ENCODE results near the gene CRYGD. TPM values are rescaled to one million over a fixed set of nuclear protein-coding genes. Genes with fewer than 3 reads are reported as not detected.

The CRYGD gene
- total RNA-seq, 4 donors from 2014 or later, result not detected

DNA sequence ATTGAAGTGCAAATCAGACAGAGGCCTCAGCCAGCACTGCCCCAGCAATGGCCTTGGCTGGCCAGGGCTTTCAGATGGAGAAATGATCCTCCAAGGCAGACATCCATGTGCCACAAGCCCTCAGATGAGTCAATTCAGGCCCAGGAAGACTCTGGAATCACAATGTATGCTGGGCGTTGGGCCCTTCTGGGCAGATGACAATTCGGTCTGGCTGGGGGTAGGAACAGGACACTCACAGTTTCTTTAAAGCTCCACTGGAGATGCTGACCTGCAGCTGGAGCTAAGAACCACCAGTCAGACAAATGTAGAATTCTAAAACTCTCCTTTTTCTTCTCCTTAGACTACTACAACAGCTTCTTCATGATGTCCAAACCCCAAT is 12.4 kb upstream of the CRYGD start:
- no peaks in the 10 kb centered on the region for H3K36me3 ChIP-seq
- TF ChIP-seq, protein P1, sequence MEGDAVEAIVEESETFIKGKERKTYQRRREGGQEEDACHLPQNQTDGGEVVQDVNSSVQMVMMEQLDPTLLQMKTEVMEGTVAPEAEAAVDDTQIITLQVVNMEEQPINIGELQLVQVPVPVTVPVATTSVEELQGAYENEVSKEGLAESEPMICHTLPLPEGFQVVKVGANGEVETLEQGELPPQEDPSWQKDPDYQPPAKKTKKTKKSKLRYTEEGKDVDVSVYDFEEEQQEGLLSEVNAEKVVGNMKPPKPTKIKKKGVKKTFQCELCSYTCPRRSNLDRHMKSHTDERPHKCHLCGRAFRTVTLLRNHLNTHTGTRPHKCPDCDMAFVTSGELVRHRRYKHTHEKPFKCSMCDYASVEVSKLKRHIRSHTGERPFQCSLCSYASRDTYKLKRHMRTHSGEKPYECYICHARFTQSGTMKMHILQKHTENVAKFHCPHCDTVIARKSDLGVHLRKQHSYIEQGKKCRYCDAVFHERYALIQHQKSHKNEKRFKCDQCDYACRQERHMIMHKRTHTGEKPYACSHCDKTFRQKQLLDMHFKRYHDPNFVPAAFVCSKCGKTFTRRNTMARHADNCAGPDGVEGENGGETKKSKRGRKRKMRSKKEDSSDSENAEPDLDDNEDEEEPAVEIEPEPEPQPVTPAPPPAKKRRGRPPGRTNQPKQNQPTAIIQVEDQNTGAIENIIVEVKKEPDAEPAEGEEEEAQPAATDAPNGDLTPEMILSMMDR (IDR thresholded peaks at IDR 0.05), result no peak
- TF ChIP-seq POLR2A (IDR thresholded peaks at IDR 0.05), result no peak
- H3K4me1 ChIP-seq, result no peaks in the 10 kb centered on the region
- no peaks in the 10 kb centered on the region for H3K9me3 ChIP-seq
- no peak overlapping the region for H3K4me3 ChIP-seq
- intact Hi-C loops (cut with DNase I; ENCODE audit: low total_unique reads), result no loop called here
- H3K27ac ChIP-seq, result no peak overlapping the region
- no peak for DNase-seq
- H3K27me3 ChIP-seq, result no peaks in the 10 kb centered on the region

DNA sequence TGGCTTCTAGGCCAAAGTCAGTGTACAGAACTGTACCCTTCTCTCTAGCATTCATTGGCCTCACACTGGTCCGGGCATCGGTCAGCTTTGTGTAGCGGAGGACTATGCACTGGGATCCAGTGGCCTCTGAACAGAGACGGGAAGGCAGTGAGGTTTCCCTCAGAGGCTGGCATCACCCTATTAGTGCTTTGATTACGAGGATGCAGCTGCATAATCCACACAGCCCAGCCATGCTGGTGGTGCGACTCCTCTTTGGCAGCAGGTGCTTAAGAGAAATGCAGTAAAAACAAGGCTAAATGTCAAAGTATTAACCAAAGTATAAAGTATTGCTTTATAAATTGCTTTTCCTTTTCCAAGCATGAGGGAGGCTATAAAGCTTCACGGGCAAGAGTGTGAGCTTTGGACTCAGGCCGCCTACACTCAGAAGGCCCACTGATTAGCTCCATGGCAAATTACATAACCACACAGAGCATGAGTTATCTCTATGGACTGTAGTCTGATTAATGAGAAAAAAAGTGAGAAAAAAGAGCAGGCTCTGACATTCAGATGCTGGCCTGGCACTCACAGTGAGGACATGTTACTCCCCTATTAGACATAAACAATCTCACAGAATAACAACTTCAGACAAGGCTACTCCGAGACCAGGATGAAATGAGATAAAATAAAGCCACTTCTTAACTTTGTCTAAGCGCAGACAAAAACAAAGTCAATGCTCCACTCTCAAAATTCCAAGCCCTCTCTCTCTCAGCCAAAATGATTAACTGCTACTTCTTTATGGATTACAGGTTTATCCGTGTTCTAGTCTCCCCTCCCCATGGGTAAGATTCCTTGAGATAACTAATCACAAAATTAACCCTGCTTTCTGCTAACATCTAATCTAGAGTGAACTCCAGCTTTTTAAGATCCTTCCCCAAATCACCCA is 11.7 kb upstream of the CRYGD start:
- Histone ChIP-seq H3K9me3 (no peaks in the 10 kb centered on the region), H3K27me3 (no peaks in the 10 kb centered on the region), H3K4me1 (no peaks in the 10 kb centered on the region), H3K4me3 (no peak overlapping the region), H3K36me3 (no peaks in the 10 kb centered on the region), H3K27ac (no peak overlapping the region)
- TF ChIP-seq, protein P1 (IDR thresholded peaks at IDR 0.05), result no peak
- TF ChIP-seq POLR2A (IDR thresholded peaks at IDR 0.05), result no peak
- DNase-seq, result no peak
- intact Hi-C loops (cut with DNase I; ENCODE audit: low total_unique reads), result no loop called here

DNA sequence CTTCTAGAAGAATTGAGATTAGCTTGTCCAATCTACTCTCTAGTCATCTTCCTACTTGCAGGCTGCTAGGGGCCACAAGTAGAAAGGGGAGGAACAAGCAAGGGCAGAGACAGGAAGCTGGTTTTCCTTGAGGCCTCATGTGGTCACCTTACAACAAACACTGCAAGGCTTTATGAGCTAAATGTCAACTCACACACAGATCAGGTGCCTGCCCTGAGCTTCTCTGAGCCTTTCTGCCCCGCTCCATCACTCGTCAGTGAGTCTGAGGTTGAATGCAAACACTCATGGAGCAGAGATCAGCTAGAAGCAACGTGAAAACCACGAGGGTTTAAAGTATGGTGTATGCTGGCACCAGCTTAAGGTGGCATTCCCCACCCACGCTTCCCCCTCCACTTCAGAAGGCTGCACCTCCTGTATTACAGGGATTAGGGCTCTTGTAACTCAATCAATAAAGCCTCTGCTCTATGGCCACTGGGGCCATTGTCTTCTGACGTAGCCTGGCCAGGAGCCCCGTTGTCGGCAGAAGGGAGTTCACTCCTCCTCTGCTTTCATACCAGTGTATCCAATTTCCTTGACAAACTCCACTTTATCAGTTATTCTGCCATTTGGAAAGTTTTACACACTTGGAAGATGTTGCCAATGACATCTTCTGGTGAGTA is 10.7 kb upstream of the CRYGD start:
- Histone ChIP-seq H3K36me3 (no peaks in the 10 kb centered on the region), H3K4me3 (no peak overlapping the region), H3K27me3 (no peaks in the 10 kb centered on the region), H3K9me3 (no peaks in the 10 kb centered on the region), H3K4me1 (no peaks in the 10 kb centered on the region), H3K27ac (no peak overlapping the region)
- no peak for TF ChIP-seq POLR2A (IDR thresholded peaks at IDR 0.05)
- TF ChIP-seq, protein P1 (IDR thresholded peaks at IDR 0.05), result no peak
- DNase-seq, result no peak
- intact Hi-C loops (cut with DNase I; ENCODE audit: low total_unique reads), result no loop called here

DNA sequence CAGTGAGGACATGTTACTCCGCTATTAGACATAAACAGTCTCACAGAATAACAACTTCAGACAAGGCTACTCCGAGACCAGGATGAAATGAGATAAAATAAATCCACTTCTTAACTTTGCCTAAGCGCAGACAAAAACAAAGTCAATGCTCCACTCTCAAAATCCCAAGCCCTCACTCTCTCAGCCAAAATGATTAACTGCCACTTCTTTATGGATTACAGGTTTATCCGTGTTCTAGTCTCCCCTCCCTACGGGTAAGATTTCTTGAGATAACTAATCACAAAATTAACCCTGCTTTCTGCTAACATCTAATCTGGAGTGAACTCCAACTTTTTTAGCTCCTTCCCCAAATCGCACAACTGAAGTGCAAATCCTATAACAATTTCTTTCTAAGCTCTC is 6.4 kb upstream of the CRYGD start:
- no peak for TF ChIP-seq POLR2A (IDR thresholded peaks at IDR 0.05)
- TF ChIP-seq, protein P1 (IDR thresholded peaks at IDR 0.05), result no peak
- Histone ChIP-seq H3K4me3 (no peak overlapping the region), H3K36me3 (no peaks in the 10 kb centered on the region), H3K27me3 (no peaks in the 10 kb centered on the region), H3K9me3 (no peaks in the 10 kb centered on the region), H3K27ac (no peak overlapping the region), H3K4me1 (no peaks in the 10 kb centered on the region)
- no peak for DNase-seq
- intact Hi-C loops (cut with DNase I; ENCODE audit: low total_unique reads), result no loop called here

All from uterus (tissue), 4 donors.